ENCODE data around the gene CPT1B. TPM values are rescaled to one million over a fixed set of nuclear protein-coding genes. Genes with fewer than 3 reads are reported as not detected.

Gene CPT1B
- total and polyA plus RNA-seq, 4 donors, result 8.2 to 30.1 (median 17.8) TPM

DNA sequence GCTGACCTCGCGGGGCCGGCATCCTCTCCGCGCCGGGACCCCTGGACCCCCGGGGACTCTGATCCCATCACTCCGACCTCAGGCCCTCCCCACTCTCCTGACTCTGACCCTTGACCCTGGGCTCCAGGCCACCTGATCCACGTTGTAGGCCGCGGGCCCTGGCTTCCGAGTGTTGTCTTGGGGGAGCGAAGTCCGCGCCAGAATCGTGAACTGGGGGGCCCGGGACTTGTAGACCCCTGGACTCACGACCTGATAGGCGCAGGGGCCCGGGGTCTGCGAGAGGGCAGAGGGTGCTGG lies 47.7 kb downstream of the CPT1B start:
- H3K27me3 ChIP-seq (ENCODE audit: control insufficient read depth, insufficient read depth, low read length), result peaks cover 59% of the 10 kb centered on the region
- 5% methylated on average over 21 of the region's 21 CpGs for WGBS (ENCODE audit: insufficient coverage)
- peak overlapping the region; percentile 15 for H3K27ac ChIP-seq (ENCODE audit: low read depth, low read length)

DNA sequence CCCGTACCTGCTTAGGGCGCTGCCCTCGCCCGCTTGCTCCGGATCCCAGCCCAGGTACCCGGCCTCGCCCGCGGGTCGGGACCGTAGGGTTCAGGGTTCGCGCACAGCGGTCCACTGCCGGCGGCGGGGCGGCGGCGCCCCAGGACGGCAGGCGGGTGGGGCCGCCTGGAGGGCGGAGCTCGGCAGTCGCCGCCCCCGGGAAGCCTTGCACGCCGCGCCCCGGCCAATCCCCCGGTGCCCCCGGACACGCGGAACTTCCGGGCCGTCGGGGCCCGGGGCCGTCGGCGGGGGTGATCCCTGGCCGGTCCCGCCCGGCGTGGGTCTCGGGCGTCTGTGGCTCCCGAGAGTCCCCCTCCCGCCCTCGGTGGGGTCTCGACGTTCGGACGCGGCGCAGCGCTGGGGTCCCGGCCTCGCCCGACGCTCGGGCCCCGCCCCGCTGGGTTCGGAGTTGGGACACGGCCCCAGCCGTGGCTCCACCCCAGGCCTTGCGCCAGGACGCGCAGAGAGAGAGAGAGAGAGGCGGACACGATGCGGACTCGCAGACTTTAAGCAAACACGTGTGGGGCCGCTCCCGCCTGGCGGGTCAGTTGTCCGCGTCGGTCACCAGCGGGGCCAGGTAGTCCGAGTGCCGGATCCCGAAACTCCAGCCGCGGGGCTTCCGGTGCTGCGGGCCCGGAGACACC lies 48.2 kb downstream of the CPT1B start, which contains the start of gene TYMP:
TYMP (minus strand) TSS at position 116 of the 683 bp plus-strand sequence. CDS start 303 bp downstream, outside the sequence.
- Histone ChIP-seq H3K4me1 (ENCODE audit: control insufficient read depth, insufficient read depth, low read length) (peaks cover 49% of the 10 kb centered on the region), H3K27me3 (ENCODE audit: control insufficient read depth, insufficient read depth, low read length) (peaks cover 58% of the 10 kb centered on the region)
- 1% methylated on average over 92 of the region's 92 CpGs for WGBS (ENCODE audit: insufficient coverage)

More for the DNA sequence above, 47.7 kb downstream of the CPT1B start:
- Histone ChIP-seq H3K4me1 (ENCODE audit: control insufficient read depth, insufficient read depth, low read length) (peaks cover 48% of the 10 kb centered on the region), H3K36me3 (ENCODE audit: control insufficient read depth, insufficient read depth, low read length) (peaks cover 8% of the 10 kb centered on the region), H3K9me3 (ENCODE audit: control insufficient read depth, insufficient read depth, low read length) (no peaks in the 10 kb centered on the region), H3K4me3 (ENCODE audit: low read depth, low read length) (peak overlapping the region; percentile 29)
- DNase-seq (ENCODE audit: low read depth in 4 of 6, low spot score in 6 of 6), result no peak

GRCh38 chr22:50529416-50529896 lies 48.8 kb downstream of the CPT1B start:
- peak in 1 of 6 donors; percentile 29 for DNase-seq (ENCODE audit: low read depth in 4 of 6, low spot score in 6 of 6)
- 8% methylated on average over 50 of the region's 50 CpGs for WGBS (ENCODE audit: insufficient coverage)
- Histone ChIP-seq H3K36me3 (ENCODE audit: control insufficient read depth, insufficient read depth, low read length) (peaks cover 13% of the 10 kb centered on the region), H3K9me3 (ENCODE audit: control insufficient read depth, insufficient read depth, low read length) (no peaks in the 10 kb centered on the region), H3K4me3 (ENCODE audit: low read depth, low read length) (peak overlapping the region; percentile 9), H3K27me3 (ENCODE audit: control insufficient read depth, insufficient read depth, low read length) (peaks cover 56% of the 10 kb centered on the region), H3K27ac (ENCODE audit: low read depth, low read length) (no peak overlapping the region), H3K4me1 (ENCODE audit: control insufficient read depth, insufficient read depth, low read length) (peaks cover 55% of the 10 kb centered on the region)

More for the DNA sequence above, 48.2 kb downstream of the CPT1B start, which contains the start of gene TYMP:
- DNase-seq (ENCODE audit: low read depth in 4 of 6, low spot score in 6 of 6), result peak in 1 of 6 donors; percentile 59
- Histone ChIP-seq H3K36me3 (ENCODE audit: control insufficient read depth, insufficient read depth, low read length) (peaks cover 9% of the 10 kb centered on the region), H3K9me3 (ENCODE audit: control insufficient read depth, insufficient read depth, low read length) (no peaks in the 10 kb centered on the region), H3K27ac (ENCODE audit: low read depth, low read length) (peak within 1 kb of the TSS; percentile 15), H3K4me3 (ENCODE audit: low read depth, low read length) (peak within 1 kb of the TSS; percentile 29)

DNA sequence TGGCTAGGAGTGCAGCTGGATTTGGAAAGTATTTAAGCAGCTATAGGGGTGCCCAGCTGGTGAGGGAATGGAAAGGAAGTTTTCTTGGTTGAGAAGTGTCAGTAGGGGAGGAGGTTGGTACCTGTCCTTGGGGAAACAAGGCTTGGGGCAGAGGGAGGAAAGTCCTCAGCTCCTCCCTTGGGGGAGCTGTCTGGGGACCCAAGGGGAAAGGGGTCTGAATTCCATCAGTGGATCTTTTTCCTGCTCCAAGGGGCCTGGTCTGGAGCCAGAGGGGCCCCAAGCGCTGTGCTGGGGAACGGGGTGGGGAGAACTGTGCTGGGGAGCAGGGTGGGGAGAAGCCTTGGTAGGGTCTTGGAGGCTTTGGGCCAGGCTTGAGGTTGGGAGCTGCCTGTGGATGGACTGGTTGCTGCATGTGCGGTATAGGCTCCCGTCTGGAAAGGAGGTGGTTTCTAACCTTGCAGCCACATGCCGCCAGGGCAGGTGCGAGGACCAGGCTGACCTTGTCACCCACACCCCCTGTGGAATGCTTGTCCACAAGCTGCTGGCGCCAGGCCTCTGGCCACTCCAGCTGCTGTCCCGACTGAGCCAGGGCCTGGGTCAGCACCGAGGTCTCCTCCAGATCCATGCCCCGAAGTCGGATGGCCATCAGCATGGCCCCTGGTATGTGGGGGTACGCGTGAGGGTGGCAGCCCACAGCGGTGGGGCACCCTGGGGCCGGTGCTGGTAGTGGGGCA lies 49.4 kb downstream of the CPT1B start:
- Histone ChIP-seq H3K36me3 (ENCODE audit: control insufficient read depth, insufficient read depth, low read length) (peaks cover 19% of the 10 kb centered on the region), H3K27ac (ENCODE audit: low read depth, low read length) (no peak overlapping the region), H3K4me1 (ENCODE audit: control insufficient read depth, insufficient read depth, low read length) (peaks cover 61% of the 10 kb centered on the region), H3K27me3 (ENCODE audit: control insufficient read depth, insufficient read depth, low read length) (peaks cover 50% of the 10 kb centered on the region), H3K9me3 (ENCODE audit: control insufficient read depth, insufficient read depth, low read length) (no peaks in the 10 kb centered on the region), H3K4me3 (ENCODE audit: low read depth, low read length) (no peak overlapping the region)
- 52% methylated on average over 15 of the region's 15 CpGs for WGBS (ENCODE audit: insufficient coverage)
- DNase-seq (ENCODE audit: low read depth in 4 of 6, low spot score in 6 of 6), result no peak

DNA sequence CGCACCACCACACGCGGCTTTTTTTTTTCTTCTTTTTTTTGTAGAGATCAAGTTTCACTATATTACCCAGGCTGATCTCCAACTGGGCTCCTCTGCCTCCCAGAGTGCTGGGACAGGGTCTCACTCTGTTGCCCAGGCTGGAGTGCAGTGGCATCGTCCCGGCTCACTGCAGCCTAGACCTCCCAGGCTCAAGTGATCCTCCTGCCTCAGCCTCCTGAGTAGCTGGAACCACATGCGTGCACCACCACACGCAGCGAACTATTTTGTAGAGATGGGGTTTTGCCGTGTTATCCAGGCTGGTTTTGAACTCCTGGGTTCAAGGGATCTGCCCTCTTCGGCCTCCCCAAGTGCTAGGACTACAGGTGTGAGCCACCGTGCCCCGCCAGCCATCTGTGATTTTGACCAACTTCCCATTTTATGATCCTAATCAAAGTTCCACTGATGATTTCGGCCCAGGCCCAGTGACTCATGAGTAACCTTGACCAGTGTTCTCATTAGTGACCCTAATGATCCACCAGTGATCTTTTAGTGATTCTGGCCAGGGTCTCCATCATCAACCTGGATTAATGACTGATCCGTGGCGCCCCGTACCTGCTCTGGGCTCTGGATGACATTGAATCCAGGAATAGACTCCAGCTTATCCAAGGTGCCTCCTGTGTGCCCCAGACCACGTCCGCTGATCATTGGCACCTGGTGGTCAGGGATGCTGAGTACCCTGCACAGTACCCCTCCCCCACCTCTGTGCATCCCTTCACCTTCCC lies 50.1 kb downstream of the CPT1B start:
- peaks cover 43% of the 10 kb centered on the region for H3K27me3 ChIP-seq (ENCODE audit: control insufficient read depth, insufficient read depth, low read length)
- no peaks in the 10 kb centered on the region for H3K9me3 ChIP-seq (ENCODE audit: control insufficient read depth, insufficient read depth, low read length)
- no peak overlapping the region for H3K4me3 ChIP-seq (ENCODE audit: low read depth, low read length)
- peaks cover 65% of the 10 kb centered on the region for H3K4me1 ChIP-seq (ENCODE audit: control insufficient read depth, insufficient read depth, low read length)
- no peak for DNase-seq (ENCODE audit: low read depth in 4 of 6, low spot score in 6 of 6)
- 95% methylated on average over 11 of the region's 18 CpGs for WGBS (ENCODE audit: insufficient coverage)
- H3K36me3 ChIP-seq (ENCODE audit: control insufficient read depth, insufficient read depth, low read length), result peaks cover 26% of the 10 kb centered on the region
- H3K27ac ChIP-seq (ENCODE audit: low read depth, low read length), result no peak overlapping the region

GRCh38 chr22:50526834-50527801 lies 51.1 kb downstream of the CPT1B start:
- peaks cover 33% of the 10 kb centered on the region for H3K27me3 ChIP-seq (ENCODE audit: control insufficient read depth, insufficient read depth, low read length)
- peak overlapping the region; percentile 48 for H3K4me3 ChIP-seq (ENCODE audit: low read depth, low read length)
- peaks cover 36% of the 10 kb centered on the region for H3K36me3 ChIP-seq (ENCODE audit: control insufficient read depth, insufficient read depth, low read length)
- WGBS (ENCODE audit: insufficient coverage), result 47% methylated on average over 24 of the region's 29 CpGs
- DNase-seq (ENCODE audit: low read depth in 4 of 6, low spot score in 6 of 6), result peak in 1 of 6 donors; percentile 27
- peaks cover 60% of the 10 kb centered on the region for H3K4me1 ChIP-seq (ENCODE audit: control insufficient read depth, insufficient read depth, low read length)
- H3K9me3 ChIP-seq (ENCODE audit: control insufficient read depth, insufficient read depth, low read length), result no peaks in the 10 kb centered on the region
- no peak overlapping the region for H3K27ac ChIP-seq (ENCODE audit: low read depth, low read length)

DNA sequence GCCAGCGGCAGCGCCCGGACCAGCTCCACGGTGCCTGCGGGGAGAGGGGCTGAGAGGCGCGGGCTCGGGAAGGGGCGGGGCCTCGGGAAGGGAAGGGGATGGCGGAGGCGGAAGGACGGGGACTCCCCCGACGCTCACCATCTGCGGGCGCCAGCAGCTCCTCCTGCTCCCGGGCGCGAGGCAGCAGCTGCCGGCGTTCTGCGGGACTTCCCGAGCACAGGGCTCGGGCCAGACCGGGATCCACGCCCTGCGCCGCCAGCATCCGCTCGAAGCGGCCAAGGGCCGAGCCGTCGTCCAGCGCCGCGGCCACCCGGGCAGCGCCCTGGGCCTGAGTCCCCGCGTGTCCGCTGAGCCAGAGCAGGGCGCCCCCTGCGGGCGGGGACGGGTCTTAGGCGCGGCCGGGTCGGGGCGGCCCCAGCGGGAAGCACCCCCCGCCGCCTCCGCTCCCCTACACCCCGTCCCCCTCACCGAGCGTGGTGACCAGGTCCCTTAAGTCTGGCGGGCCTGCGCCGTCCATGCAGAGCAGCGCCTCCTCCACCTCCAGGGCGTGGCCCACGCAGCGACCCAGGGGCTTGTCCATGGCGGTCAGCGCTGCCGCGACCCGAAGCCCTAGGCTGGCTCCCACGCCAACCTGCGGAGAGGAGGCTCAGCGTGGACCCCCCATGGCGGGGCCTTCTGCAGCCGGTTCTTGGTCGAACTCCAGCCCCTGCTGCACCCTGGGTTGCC lies 52.0 kb downstream of the CPT1B start:
- Histone ChIP-seq H3K9me3 (ENCODE audit: control insufficient read depth, insufficient read depth, low read length) (no peaks in the 10 kb centered on the region), H3K36me3 (ENCODE audit: control insufficient read depth, insufficient read depth, low read length) (peaks cover 44% of the 10 kb centered on the region), H3K4me1 (ENCODE audit: control insufficient read depth, insufficient read depth, low read length) (peaks cover 51% of the 10 kb centered on the region), H3K4me3 (ENCODE audit: low read depth, low read length) (peak overlapping the region; percentile 48), H3K27me3 (ENCODE audit: control insufficient read depth, insufficient read depth, low read length) (peaks cover 24% of the 10 kb centered on the region), H3K27ac (ENCODE audit: low read depth, low read length) (peak overlapping the region; percentile 85)
- peak in 5 of 6 donors; percentile 53 to 95 (median 74) for DNase-seq (ENCODE audit: low read depth in 4 of 6, low spot score in 6 of 6)
- under 1% methylated on average over 77 of the region's 77 CpGs for WGBS (ENCODE audit: insufficient coverage)

GRCh38 chr22:50525858-50526107 lies 52.4 kb downstream of the CPT1B start:
- Histone ChIP-seq H3K27ac (ENCODE audit: low read depth, low read length) (peak overlapping the region; percentile 85), H3K27me3 (ENCODE audit: control insufficient read depth, insufficient read depth, low read length) (peaks cover 19% of the 10 kb centered on the region), H3K36me3 (ENCODE audit: control insufficient read depth, insufficient read depth, low read length) (peaks cover 49% of the 10 kb centered on the region), H3K4me1 (ENCODE audit: control insufficient read depth, insufficient read depth, low read length) (peaks cover 46% of the 10 kb centered on the region), H3K4me3 (ENCODE audit: low read depth, low read length) (peak overlapping the region; percentile 57), H3K9me3 (ENCODE audit: control insufficient read depth, insufficient read depth, low read length) (no peaks in the 10 kb centered on the region)
- no peak for DNase-seq (ENCODE audit: low read depth in 4 of 6, low spot score in 6 of 6)
- 0% methylated on average over 33 of the region's 33 CpGs for WGBS (ENCODE audit: insufficient coverage)
